HG03575 (cell line): Measurements from ENCODE around the gene NDFIP2.

ENCODE experiments used
- ATAC-seq: cut with Tn5 transposase; IDR thresholded peaks from one replicate; pipeline ENCODE4 v1.9.1; 2021; ENCODE audit not compliant: unreplicated experiment, insufficient number of reproducible peaks, low FRiP score; ENCODE audit errors: extremely low read depth

Gene NDFIP2

GRCh38 chr13:79480954-79481684 is at the start of gene NDFIP2:
Gene NDFIP2, plus strand, starts transcription at chr13:79481155. Its CDS starts 49 bp downstream, at chr13:79481204.
- ATAC-seq: peak; percentile 47

- no peak for ATAC-seq
Observed at GRCh38 chr13:79432086-79432485, 48.9 kb upstream of the NDFIP2 start.

DNA sequence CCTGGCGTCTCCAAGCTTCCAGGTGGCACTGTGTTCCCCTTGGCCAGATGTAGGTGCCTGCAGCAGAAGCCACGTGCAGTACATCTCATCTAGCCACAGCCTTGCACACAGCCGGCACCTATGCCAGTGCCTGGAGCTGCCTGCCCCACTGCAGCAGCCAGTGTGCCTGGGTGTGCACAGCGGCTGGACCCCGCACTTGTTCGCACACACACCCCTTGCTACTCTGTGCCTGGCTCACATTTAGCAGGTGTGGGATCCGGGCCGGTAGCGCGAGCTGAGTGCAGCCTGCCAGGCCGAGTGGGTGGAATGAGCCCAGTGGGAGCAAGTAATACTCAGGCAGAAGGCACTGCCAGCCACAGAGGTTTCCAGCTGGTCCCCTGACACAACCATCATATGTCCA is 48.0 kb upstream of the NDFIP2 start:
- no peak for ATAC-seq

GRCh38 chr13:79434556-79434955 is 46.4 kb upstream of the NDFIP2 start:
- ATAC-seq: no peak

DNA sequence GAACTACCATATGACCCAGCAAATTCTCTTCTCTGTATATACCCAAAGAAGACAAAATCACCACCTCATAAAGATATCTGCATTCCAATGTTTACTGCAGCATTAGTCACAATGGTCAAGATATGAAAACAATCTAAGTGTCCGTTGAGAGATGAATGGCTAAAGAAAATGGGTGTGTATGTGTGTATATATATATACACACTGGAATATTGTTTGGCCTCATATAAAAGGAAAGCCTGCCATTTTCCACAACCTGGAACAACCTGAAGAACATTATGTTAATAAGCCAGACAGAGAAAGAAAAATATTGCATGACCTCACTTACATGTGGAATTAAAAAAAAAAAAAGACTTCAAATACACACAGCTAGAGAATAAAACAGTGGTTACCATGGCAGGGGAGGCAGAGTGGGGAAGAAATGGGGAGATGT is 45.4 kb upstream of the NDFIP2 start:
- no peak for ATAC-seq

DNA sequence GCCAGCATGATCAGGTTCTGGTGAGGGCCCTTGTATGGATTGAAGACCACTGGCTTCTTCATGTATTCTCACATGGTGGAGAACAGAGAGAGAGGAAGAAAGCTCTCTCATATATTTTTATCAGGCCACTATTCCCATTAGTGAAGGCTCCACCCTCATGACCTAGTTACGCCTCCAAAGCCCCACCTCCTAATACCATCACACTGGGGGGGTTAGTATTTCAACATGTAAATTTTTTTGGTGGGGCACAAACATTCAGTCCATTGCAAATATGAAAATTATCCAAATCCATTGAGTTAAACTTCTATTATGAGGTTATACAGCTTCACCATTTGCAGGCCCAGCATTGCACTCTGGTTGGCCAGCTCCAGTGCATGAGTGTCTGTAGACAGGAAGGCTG is 41.7 kb upstream of the NDFIP2 start:
- ATAC-seq: no peak

- no peak for ATAC-seq
Observed at GRCh38 chr13:79440958-79441528, 39.9 kb upstream of the NDFIP2 start.

DNA sequence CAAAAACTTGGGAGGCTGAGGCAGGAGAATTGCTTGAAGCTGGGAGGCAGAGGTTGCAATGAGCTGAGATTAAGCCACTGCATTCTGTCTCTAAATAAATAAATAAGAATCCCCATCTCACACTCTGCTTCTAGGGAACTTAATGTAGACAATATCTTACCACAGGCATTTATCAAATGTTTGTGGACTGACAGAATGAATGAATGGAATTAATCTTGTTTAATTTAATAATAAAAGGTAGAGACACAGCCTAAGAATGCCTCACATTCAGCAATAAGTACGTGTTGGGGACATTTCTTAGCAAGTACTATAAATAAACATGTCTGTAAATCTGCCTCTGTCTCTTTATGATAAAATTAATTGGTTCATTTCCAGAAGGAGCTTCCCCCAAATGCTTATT is 38.7 kb upstream of the NDFIP2 start:
- no peak for ATAC-seq

DNA sequence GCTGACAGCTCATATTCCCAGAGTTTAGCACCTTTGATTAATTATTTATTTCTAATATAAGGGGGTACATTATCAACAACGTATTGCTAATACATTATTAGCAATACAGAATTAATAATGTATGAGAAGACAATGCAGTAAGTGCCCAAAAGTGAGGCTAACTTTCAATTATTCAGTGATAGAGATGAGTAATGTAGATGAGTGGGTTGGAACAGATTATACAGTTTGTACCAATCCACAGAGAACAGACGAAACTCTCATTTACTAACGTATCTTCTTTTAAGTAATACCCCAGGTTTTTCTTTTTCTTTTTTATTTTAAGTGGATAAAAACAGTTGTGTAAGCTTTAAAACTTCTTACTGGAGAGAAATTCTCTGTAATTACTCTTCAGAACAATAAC is 38.2 kb upstream of the NDFIP2 start:
- ATAC-seq: no peak

DNA sequence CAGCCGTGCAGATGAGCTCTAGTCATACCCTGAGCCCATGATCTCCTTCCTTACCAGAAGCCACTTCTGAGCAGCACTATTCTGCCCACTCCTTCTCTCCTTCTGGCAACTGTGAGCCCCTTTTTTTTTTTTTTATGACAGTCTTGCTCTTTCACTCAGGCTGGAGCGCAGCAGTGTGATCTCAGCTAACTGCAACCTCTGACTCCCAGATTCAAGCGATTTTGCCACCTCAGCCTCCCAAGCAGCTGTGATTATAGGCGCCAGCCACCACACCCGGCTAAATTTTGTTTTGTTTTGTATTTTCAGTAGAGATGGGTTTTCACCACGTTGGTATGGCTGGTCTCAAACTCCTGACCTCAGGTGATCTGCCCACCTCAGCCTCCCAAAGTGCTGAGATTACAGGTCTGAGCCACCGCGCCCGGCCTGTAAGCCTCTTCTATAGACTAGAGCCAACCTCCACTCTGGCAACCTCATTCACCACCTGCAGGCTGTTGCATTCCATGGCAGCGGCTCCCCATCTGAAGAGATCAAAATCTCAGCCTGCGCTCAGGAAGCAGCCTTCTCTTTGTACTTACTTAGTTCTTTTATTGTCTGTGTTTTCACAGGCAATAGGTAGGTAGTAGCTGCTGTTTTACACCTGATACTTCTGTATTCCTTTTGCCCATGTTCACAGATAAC is 34.8 kb upstream of the NDFIP2 start:
- ATAC-seq: no peak

- no peak for ATAC-seq
Observed at GRCh38 chr13:79447141-79447540, 33.8 kb upstream of the NDFIP2 start.

DNA sequence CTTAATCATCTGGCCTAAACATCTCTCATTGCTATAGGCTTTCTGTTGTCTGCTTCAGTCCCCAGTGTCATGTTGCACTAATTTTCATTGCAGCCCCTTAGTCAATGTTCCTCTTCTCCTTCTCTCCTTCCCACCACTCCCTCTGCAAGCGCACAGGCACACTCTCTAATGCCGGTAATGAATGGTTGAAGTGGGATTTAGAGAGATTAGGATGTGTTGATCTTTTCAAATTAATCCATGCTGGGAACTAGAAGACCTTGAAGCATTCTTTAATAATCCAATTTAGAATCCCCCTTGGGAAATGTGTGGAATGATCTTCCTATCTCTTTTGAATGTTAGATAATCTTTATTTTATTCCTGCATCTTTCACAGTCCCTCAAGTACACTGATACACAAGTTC is 33.2 kb upstream of the NDFIP2 start:
- no peak for ATAC-seq

DNA sequence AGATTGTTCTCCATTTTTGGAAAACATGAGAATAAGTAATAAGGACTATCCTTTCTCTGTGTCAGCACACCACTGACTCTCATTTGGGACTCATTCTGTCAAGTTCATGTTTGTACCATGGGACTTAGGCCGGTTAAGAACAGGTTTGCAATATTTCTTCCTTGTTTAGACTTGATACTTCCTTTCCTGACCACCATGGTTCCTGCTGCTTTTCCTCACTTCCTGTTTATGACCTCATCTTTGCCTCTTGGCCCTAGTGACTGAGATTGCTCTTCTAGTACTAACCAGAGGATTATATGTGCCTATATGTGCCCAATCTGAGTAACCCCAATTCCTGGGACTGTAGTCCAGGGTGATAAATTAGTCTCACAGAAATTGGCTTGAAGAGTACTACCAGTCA is 32.5 kb upstream of the NDFIP2 start:
- no peak for ATAC-seq

- ATAC-seq: no peak
Observed at GRCh38 chr13:79450110-79450509, 30.8 kb upstream of the NDFIP2 start.

DNA sequence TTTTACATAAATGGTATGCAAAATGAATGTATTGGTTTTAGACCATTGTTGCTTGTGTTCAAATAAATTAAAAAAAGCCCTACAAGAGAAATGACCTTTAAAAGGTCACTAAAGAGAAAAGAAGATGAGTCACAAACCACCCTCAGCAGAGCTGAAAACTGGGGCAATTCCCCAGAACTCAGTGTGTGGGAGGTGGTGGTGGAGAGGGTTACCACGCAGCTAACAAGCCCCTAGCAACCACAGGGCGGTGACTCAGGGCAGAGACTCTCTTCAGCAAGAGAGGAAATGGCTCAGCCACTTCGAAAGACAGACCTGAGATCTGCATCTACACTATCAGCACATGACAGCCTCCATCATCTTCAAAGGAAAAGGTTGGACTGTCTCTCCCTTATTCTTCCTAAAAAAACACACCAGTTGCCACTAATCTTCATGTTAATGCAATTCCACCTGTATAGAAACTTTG is 29.4 kb upstream of the NDFIP2 start:
- peak; percentile 97 for ATAC-seq

DNA sequence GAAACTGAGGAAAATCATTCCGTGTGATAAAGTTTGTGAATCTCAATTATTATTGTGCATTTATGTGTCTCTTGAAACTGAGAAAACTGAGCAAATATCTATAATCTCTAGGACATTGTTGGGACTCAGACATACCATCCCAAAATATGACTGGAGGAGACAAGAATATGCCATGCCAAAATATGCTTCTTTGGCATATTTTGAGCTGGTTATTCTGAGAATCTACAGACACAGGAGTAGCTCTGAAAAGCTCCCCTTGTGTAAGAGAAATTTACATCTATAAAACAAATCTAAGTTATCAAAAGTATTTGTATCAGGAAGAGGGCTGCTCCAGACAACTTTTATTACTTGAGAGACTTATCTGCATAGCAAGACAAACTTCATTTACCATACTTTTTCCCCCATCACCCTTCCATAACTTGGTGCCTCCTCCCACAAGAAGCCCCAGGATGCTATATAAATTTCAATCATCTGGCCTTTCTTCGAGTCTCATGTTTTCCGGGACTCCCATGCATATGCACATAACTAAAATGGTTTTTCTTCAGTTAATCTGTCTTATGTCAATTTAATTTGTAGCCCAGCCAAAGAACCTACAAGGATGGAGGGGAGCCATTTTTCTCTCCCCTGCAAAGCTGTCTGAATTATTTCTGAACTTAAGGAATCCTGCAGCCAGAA is 28.6 kb upstream of the NDFIP2 start:
- no peak for ATAC-seq

DNA sequence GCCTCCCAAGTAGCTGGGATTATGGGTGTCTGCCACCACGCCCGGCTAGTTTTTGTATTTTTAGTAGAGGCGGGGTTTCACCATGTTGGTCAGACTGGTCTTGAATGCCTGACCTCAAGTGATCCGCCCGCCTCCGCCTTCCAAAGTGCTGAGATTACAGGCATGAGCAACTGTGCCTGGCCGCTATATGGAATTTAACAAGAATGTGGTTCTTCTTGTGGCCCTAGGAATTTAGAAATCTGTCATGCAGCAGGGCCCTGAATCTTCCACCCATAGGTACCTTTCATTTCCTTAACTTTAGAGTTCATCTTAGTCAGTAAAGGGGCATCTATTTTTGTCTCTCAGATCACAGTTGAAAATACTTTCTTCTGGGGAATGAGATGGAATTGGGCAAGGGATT is 25.6 kb upstream of the NDFIP2 start:
- ATAC-seq: no peak

DNA sequence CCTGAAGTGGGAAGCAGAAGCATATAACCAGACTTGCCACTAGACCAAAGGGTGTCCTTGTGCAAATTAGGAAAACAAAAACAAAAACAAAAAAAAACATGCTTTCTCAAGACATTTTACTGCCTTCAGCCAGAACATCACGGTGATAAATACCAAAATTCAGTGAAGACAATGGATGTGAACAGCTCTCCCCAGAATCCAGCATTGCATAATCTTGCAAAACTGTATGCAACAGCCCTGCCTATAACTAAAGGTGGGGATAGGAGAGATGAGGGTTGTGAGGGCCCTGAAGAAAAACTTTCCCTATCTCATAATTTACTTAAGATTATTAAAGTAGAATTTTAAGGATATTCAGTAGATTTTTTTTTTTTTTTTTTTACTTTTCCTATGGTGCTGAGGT is 24.9 kb upstream of the NDFIP2 start:
- ATAC-seq: no peak

DNA sequence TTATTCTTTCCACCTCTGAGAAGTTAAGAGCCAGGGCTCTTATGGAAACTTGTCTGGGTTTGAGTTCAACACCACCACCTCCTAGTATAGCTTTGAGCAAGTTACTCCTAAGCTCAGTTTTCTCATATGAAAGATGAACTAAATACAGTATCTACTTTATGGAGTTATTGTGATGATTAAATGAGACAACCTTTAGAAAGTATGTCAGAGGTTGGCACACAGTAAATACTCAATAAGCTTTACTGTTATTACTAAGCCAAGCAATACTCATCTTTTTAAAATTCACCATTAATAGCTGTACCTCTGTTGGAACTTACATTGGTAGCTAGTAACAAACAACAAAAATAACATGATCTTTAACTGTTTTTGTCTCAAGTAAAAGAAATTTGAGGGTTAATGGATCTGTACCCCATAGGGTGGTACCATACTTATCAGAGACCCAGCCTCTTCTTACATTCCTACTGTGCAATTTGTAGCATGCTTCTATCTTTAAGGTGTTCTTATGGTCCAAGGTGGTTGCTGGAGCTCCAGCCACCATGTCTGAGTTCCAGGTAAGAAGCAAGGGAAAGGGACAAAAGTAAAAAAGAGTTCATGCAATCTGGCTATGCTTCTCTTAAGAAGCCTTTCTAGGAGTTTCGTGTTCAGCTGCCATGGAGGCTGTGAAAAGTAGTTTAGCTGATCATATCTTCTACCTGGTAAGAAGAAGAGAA is 24.1 kb upstream of the NDFIP2 start:
- ATAC-seq: no peak
